Measurements from ENCODE around the gene TMEM131. TPM values are rescaled to one million over a fixed set of nuclear protein-coding genes. Genes with fewer than 3 reads are reported as not detected.
"Not testable (repeated sequence)": the region's sequence is repeated elsewhere in the genome, so short reads cannot be mapped to it uniquely, and the experiment has no call there.

TMEM131 gene
- polyA plus RNA-seq, 3 donors: 43.6 to 50.6 (median 48.2) TPM

- no peak for DNase-seq
Observed at GRCh38 chr2:97913846-97914245, 81.9 kb downstream of the TMEM131 start.

GRCh38 chr2:97911922-97912575, 83.7 kb downstream of the TMEM131 start:
- DNase-seq: no peak

GRCh38 chr2:97911206-97911921, 84.4 kb downstream of the TMEM131 start:
- DNase-seq: no peak

GRCh38 chr2:97910403-97911205, 85.1 kb downstream of the TMEM131 start:
- no peak for DNase-seq

GRCh38 chr2:97908208-97908676, 87.5 kb downstream of the TMEM131 start:
- DNase-seq: no peak

- no peak for DNase-seq
Observed at GRCh38 chr2:97907369-97908100, 88.2 kb downstream of the TMEM131 start.

GRCh38 chr2:97906307-97906706, 89.4 kb downstream of the TMEM131 start:
- no peak for DNase-seq

GRCh38 chr2:97905294-97905693, 90.5 kb downstream of the TMEM131 start:
- no peak for DNase-seq

GRCh38 chr2:97901862-97902261, 93.9 kb downstream of the TMEM131 start:
- DNase-seq: no peak

GRCh38 chr2:97900806-97901205, 94.9 kb downstream of the TMEM131 start:
- no peak for DNase-seq

- DNase-seq: not testable (repeated sequence)
Observed at GRCh38 chr2:97893042-97893441, 102.7 kb downstream of the TMEM131 start.

GRCh38 chr2:97891611-97892010, 104.1 kb downstream of the TMEM131 start:
- DNase-seq: no peak

- no peak for DNase-seq
Observed at GRCh38 chr2:97889156-97889555, 106.6 kb downstream of the TMEM131 start.

GRCh38 chr2:97885841-97886240, 109.9 kb downstream of the TMEM131 start:
- no peak for DNase-seq

- DNase-seq: no peak
Observed at GRCh38 chr2:97880334-97880733, 115.4 kb downstream of the TMEM131 start.

GRCh38 chr2:97878865-97879264, 116.9 kb downstream of the TMEM131 start:
- no peak for DNase-seq

- not testable (repeated sequence) for DNase-seq
Observed at GRCh38 chr2:97878317-97878716, 117.4 kb downstream of the TMEM131 start.

- no peak for DNase-seq
Observed at GRCh38 chr2:97871096-97871780, 124.5 kb downstream of the TMEM131 start.

GRCh38 chr2:97870396-97870843, 125.3 kb downstream of the TMEM131 start:
- DNase-seq: no peak

- DNase-seq: no peak
Observed at GRCh38 chr2:97869722-97870346, 125.9 kb downstream of the TMEM131 start.

All from renal pelvis (tissue), 4 donors.